Activated CD4-positive, alpha-beta T cell treated with anti-CD3 and anti-CD28 coated beads, Interleukin-2, Interleukin-4, amounts not matched to agents 100 ng/mL and 50 ng/mL, durations not matched to agents 16 hours and 8 hours (primary cell): ENCODE data around the gene STX8.
"Not testable (repeated sequence)": the region's sequence is repeated elsewhere in the genome, so short reads cannot be mapped to it uniquely, and the experiment has no call there.

Experiments
- DNase-seq: peaks from one replicate; pipeline ENCODE4 v3.0.0-alpha.2; 2020; ENCODE audit warnings: low spot score

STX8 gene

DNA sequence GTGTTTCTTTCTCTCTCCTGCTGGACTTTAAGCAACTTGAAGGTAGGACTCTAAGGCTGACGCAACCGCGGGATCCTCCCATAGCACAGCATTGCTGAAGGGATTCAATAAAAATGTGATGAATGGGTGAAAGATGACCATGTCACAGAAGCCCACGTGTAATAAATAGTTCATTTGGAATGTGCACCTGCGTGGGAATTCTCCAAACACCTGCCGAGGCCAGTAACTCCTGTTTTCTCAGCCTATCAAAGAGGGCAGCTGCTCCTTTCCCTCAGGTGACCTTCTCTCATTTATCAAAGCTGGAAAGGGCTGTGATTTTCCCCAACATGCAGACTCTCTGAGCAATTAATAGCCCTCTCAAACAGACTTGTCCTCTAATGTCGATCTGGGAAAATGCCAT lies 235.7 kb downstream of the STX8 start:
- DNase-seq, result no peak

DNA sequence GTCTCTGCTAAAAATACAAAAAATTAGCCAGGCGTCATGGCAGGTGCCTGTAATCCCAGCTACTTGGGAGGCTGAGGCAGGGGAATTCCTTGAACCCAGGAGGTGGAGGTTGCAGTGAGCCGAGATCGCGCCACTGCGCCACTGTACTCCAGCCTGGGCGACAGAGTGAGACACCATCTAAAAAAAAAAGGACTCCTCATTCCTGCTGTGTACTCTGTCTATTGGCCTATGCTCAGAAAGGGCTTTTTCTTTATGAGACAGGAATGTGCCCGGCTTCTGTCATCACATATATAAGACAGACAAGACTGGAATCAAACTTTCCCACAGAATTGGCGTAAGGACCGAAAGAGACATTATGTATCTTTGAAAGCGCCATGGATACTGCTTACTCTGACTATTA lies 236.1 kb downstream of the STX8 start:
- not testable (repeated sequence) for DNase-seq

DNA sequence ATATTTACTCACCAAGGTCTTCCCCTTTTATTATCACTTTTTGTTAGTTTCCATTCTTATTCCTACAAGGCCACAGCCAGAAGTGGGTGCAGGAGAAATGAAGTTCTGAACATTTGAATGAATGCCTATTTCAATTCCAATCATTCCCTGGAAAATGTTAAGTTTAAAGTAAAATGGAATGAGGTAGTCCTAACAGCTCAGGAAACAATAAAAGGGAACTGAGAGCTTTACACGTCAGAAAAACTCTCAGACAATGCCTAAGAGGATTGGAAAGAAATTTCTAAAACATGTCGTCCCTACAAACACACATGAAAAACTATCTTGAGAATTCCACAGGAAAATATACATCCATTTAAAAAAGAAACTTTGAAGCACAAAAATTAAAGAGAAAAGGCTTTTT lies 238.8 kb downstream of the STX8 start:
- no peak for DNase-seq

GRCh38 chr17:9334536-9335446 lies 240.8 kb downstream of the STX8 start:
- no peak for DNase-seq

DNA sequence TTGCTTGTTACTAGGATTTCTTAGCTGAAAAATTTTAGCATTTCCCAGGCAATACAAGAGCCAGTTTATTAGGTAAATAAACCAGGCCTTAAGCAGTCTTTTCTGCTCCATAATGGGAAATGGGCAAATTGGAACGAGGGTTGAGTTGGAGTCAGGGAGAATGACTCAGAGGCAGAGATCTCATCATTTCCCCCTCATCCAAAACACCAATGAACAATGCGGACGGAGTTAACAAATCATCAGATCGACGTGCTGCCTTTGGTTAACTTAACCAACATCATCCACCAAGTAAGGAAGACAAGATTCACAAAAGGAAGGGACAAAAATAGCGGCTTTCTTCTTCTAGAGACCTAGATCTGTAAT lies 243.5 kb downstream of the STX8 start:
- DNase-seq, result no peak

- no peak for DNase-seq
Observed at GRCh38 chr17:9331279-9332131, 244.1 kb downstream of the STX8 start.

- no peak for DNase-seq
Observed at GRCh38 chr17:9330611-9331271, 244.9 kb downstream of the STX8 start.

DNA sequence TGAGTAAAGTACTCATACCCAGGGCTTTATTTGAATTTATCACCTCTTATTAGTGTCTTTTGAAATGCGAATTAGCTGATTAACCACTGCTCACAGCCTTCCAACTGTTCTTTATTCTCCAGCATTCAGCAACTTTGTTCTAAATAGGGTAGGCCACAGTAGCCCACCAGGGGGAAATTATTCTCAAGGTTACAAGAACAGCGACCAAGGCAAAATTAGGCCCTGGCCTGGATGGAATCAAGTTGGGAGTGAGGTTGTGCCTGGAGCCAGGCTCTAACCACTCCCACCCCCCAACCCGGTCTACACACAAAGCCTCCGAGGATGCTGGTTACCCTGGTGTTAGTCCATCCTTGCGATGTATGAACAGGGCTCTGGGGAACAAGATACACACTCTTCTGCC lies 245.5 kb downstream of the STX8 start:
- no peak for DNase-seq

- DNase-seq, result no peak
Observed at GRCh38 chr17:9329251-9329921, 246.2 kb downstream of the STX8 start.

GRCh38 chr17:9324864-9325263 lies 250.8 kb downstream of the STX8 start:
- DNase-seq, result no peak

DNA sequence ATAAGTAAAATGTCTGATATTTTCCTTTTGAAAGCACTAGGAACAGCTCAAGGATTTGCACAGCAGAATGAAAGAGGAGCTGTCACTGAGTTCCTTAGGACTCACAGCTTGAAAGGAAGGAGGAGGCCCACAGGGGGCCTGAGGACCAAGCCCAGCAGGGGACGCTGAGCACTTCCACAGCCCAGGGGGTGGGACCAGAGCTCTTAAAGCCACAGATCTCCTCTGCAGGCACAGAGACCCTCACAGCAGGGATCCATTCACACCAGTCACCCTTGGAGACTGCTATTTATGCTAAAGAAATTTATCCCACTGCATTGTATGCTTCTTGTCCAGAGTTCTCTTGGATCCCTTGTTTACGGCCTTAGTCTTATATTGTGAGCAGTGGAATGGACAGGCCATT lies 253.3 kb downstream of the STX8 start:
- DNase-seq, result no peak

- DNase-seq, result no peak
Observed at GRCh38 chr17:9321890-9322289, 253.7 kb downstream of the STX8 start.

DNA sequence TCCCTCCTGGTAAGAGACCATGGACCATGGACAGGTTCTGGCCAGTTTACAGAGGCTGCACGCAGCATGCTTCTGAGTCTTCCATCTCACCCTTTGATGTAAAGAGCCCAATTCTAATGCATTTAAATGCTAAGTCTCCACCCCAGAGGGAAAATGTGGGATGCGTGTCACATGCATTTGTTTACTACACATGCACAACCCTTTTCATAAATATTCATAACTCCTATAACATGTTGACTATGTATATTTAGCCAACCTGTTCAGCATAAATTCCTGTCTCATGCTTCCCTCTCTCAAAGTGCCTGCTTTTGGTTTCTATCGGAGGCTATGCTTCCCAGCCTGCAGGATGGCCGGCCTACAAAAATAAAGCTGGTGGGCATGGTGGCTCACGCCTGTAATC lies 260.3 kb downstream of the STX8 start:
- DNase-seq, result no peak

- no peak for DNase-seq
Observed at GRCh38 chr17:9313346-9313745, 262.3 kb downstream of the STX8 start.

DNA sequence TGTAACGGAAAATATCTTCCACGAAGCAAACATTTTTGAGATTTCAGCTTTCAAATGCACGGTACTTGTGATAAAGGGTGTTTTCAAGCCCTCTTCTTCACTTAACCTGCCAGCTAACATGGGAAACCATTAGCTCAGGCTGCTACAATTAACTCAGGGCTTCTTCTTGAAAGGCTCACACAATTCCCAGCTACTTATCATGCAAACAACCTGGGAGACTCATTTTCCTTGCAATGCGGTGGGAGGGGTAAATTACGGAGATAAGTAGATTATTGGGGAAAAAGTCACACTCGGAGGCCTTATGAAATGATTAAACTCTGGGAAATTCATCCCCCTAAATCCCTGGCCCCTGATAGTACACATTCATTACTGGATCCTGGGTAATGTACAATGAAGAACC lies 266.4 kb downstream of the STX8 start:
- no peak for DNase-seq

- no peak for DNase-seq
Observed at GRCh38 chr17:9308069-9308468, 267.6 kb downstream of the STX8 start.

DNA sequence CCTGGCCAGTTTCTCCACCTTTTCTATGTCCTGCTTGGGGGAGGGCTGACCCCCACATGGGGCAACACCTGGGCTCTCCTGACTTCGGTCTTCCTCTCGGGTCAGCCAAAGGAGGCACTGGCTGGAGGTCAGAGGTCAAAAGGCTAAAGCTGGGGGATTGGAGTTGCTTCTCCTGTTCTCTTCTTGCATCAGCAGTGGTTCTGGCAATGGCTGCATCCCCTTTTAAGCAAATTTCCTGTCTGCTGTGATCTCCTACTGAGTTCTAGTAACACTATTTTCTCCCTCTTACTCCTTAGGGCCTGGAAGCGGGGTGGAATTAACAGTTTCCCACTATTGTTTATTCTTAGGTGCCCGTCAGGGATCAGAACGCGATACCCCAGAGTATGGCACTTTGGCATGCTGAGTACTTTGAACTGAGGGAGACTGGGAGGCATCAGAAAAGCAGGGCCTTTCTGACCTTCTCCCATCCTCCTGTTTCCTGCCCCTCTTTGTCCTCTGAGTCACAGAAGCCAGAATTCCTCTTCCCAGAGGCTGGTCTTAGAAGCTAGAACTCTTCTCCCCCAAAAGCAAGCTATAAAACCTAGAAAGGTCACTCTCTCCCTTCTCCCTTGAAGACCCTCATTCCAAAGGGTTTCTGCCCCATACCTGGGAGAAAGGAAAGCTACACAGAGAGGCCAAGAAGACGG lies 268.2 kb downstream of the STX8 start:
- no peak for DNase-seq

- DNase-seq, result peak; percentile 4
Observed at GRCh38 chr17:9306086-9306485, 269.5 kb downstream of the STX8 start.

DNA sequence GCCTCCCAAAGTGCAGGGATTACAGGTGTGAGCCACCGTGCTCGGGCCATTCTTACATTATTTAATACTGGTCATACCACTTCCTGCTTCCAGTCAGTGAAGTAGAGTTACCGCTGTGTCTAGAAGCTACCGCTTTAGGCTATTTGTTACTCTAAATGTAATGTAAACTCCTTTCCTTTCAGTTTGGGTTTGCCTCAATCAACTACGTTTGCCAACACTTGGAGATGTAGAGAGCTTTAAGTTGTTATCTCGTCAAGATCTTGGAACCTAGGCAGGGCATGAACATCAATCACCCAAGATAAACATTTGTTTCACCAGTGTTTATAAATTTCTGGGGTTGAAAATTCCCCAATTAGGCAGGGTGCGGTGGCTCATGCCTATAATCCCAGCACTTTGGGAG lies 275.9 kb downstream of the STX8 start:
- no peak for DNase-seq

DNA sequence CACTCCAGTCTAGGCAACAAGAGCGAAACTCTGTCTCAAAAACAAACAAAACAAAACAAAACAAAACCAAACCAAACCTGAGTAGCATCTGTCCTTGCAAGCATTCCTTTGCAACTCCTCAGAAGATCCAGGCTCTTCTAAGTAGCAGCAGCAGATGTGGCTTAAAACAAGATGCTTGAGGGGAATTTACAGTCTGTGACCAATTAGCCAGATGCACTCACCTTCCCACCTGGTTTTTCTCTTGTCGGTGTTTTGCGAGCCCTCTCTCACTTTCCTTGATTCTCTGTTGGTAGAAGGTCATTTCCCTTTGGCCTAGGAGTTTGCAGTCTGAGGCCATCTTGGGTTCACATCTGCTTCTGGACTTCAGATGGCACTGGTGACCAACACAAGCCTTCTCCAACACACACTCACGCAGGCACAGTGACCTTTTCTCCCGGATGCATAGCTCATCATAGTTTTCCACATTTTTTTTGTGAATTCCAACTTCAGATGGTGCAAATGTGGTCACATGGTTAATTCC lies 276.8 kb downstream of the STX8 start:
- no peak for DNase-seq

DNA sequence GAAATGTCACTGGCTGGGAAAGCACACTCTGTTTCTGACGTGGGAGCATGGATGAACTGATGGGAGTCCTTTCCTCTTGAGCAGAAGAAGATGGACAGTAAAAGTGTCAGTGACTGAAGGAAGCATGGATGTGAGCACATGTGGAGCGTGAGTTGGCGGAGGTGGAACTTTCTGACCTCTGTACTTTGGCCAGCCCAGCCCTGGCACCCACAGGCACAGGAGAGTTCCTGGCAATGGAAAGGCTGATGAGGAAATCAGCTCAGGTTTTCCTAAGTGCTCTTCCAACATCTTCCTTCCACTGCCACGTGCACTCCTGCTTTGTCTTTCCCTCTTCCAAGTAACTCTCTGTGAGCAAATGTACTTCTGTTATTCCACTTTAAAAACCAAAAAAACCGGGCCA lies 277.5 kb downstream of the STX8 start:
- DNase-seq, result no peak
